Neural progenitor cell (in vitro differentiated cells): ENCODE data around the gene MEF2D.
A peak's percentile ranks its signal among the peaks of the same experiment; 100 is the strongest.

Experiments
- EZH2 ChIP-seq: fragments of 200-600 bp; sonication (generic); IDR thresholded peaks from 2 replicates; pipeline ENCODE4 v1.6.1; 2017; ENCODE audit warnings: antibody characterized with exemption, mild to moderate bottlenecking, moderate library complexity
- TF ChIP-seq, protein P1 (sequence below): fragments of 200-600 bp; sonication (generic); IDR thresholded peaks from 2 replicates; pipeline ENCODE4 v1.5.1; 2017; ENCODE audit warnings: antibody characterized with exemption, mild to moderate bottlenecking

DNA sequence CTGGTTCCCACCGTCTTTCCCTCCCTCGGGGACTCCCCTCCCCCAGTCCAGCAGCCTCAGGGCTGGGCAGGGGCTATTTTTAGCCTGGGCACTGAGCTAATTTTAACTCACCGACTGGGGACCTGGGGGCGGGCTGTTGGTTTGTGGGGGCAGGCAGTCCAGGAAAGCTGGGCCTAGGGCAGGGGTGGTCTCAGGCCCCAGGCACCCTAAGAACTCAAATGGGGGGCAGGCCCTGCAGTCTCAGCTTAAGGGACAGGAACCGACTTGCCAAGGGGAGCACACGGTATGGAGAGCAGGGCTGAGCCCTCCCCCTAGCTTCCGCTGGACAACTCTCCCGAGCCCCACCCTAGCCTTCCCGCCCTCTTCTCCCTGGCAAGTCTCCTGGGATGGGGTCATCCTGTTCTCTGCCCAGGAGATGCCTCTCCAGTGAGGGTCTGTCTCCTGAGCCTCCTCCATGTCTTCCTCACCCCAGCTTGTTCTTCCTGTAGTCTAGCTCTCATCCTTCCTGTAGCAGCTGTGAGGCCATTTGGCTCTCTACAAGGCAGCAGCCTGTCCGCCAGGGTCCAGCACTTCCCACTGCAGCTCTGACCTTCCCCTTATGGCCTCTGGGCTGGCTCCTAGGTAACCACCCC is 10.1 kb downstream of the MEF2D start:
- TF ChIP-seq, protein P1, sequence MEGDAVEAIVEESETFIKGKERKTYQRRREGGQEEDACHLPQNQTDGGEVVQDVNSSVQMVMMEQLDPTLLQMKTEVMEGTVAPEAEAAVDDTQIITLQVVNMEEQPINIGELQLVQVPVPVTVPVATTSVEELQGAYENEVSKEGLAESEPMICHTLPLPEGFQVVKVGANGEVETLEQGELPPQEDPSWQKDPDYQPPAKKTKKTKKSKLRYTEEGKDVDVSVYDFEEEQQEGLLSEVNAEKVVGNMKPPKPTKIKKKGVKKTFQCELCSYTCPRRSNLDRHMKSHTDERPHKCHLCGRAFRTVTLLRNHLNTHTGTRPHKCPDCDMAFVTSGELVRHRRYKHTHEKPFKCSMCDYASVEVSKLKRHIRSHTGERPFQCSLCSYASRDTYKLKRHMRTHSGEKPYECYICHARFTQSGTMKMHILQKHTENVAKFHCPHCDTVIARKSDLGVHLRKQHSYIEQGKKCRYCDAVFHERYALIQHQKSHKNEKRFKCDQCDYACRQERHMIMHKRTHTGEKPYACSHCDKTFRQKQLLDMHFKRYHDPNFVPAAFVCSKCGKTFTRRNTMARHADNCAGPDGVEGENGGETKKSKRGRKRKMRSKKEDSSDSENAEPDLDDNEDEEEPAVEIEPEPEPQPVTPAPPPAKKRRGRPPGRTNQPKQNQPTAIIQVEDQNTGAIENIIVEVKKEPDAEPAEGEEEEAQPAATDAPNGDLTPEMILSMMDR, result peak; percentile 36
- TF ChIP-seq EZH2, result no peak
